ENCODE measurements around the gene FOXO6.

FOXO6 gene

DNA sequence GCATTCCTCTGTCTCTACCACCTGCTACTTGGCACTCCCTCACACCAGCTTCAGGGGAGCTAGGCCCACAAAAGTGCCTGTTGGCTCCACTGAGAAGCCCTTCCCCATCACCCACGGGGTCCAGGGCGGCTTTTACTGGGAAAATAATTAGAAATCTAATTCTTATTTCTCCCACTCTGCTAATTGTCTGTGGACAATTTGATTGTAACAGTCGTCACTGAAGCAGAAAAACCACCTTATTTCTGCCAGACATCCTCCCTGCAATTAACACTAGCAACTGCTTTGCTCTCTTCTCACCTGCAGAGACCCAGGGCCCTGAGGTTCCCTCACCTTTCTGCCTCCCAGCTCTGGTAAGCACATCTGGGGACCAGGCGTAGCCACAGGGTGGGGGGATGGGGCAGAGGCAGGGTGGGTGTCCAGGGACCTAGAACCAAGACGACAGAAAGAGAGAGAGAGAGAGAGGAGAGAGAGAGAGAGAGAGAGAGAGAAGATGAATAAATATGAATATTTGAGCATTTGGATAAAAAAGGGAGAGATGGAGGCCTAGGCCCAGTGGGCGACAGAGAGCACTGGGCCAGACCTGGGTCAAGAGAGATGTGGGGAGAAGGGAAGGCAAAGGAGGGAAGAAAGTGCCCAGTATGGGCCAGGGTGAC lies 32.6 kb downstream of the FOXO6 start:
- no peak overlapping the region for H3K4me3 ChIP-seq (ENCODE audit: low read depth, low read length)
- TF ChIP-seq POLR2A (IDR thresholded peaks at IDR 0.05; ENCODE audit: extremely low read depth, insufficient read length) (no peak), MYC (IDR thresholded peaks at IDR 0.05; ENCODE audit: low read depth, low read length) (no peak)
- TF ChIP-seq, protein P1, sequence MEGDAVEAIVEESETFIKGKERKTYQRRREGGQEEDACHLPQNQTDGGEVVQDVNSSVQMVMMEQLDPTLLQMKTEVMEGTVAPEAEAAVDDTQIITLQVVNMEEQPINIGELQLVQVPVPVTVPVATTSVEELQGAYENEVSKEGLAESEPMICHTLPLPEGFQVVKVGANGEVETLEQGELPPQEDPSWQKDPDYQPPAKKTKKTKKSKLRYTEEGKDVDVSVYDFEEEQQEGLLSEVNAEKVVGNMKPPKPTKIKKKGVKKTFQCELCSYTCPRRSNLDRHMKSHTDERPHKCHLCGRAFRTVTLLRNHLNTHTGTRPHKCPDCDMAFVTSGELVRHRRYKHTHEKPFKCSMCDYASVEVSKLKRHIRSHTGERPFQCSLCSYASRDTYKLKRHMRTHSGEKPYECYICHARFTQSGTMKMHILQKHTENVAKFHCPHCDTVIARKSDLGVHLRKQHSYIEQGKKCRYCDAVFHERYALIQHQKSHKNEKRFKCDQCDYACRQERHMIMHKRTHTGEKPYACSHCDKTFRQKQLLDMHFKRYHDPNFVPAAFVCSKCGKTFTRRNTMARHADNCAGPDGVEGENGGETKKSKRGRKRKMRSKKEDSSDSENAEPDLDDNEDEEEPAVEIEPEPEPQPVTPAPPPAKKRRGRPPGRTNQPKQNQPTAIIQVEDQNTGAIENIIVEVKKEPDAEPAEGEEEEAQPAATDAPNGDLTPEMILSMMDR (IDR thresholded peaks at IDR 0.05; ENCODE audit: low read depth, low read length): no peak
- TF ChIP-seq, protein P2, sequence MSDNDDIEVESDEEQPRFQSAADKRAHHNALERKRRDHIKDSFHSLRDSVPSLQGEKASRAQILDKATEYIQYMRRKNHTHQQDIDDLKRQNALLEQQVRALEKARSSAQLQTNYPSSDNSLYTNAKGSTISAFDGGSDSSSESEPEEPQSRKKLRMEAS (IDR thresholded peaks at IDR 0.05; ENCODE audit: low read depth, low read length): no peak
- DNase-seq (ENCODE audit: low read depth): no peak

DNA sequence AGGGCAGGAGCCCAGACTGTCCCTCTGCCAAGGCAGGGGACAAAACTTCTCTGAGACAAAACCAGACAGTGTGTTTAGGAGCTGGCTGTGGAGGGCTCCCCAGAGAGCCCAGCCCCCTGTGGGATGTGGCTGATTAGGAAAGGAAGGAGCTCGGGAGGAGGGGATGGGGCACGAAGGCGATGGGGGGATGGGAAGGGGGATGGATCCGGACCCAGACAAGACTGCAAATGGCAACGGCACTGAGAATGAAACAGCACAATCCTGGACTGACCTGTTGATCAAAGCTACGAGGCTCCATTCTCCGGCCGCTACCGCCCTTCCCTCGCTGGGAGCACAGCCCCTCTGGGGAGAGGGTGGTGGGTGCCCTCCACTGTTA lies 33.1 kb downstream of the FOXO6 start:
- TF ChIP-seq MYC (IDR thresholded peaks at IDR 0.05; ENCODE audit: low read depth, low read length) (no peak), POLR2A (IDR thresholded peaks at IDR 0.05; ENCODE audit: extremely low read depth, insufficient read length) (no peak)
- TF ChIP-seq, protein P2 (IDR thresholded peaks at IDR 0.05; ENCODE audit: low read depth, low read length): no peak
- TF ChIP-seq, protein P1 (IDR thresholded peaks at IDR 0.05; ENCODE audit: low read depth, low read length): no peak
- no peak for DNase-seq (ENCODE audit: low read depth)
- no peak overlapping the region for H3K4me3 ChIP-seq (ENCODE audit: low read depth, low read length)

DNA sequence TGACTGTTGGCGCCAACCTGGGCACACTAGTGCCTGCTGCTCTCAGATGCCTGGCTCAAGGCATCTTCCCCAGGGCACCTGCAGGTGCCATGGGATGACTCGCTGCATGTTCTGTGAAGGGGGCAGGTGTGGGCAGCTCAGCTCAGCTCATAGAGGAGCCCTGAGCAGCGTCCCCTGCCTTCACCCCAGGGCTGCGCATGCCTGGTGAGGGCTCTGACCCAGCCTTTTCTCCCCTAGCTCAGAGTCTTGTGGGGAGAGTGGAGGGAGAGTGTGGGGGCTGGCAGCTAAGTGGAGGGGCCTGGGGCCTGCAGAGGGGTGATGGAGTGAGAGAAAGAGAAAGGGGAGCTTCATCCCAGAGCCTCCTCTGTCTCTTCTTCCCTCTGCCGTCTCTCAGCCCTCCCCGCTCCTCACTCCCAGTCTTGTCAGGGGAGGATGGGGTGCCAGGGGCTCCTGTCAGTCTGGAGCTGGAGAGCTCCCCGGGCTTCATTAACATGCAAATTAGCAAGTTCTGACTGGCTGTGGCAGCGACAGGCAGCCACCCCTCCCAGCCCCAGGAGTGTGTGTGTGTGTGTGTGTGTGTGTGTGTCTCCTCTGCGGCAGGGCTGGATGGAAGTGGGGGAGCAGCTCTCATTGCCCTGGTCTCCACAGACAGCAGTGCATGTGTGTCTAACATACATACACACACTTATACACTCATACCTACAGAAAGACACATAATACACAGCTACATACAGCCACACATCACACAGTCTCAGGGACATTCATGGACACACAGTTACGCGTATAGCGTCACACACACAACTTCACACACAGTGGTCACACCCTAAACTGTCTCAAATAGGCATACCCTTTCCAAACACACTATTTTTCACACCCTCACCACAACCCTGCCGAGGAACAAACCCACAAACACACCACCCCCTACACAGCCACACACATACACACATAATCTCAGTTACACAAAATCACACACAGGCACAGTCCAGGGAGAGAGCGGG lies 34.0 kb downstream of the FOXO6 start:
- TF ChIP-seq, protein P2 (IDR thresholded peaks at IDR 0.05; ENCODE audit: low read depth, low read length): no peak
- TF ChIP-seq, protein P1 (IDR thresholded peaks at IDR 0.05; ENCODE audit: low read depth, low read length): no peak
- no peak for TF ChIP-seq POLR2A (IDR thresholded peaks at IDR 0.05; ENCODE audit: extremely low read depth, insufficient read length)
- peak; percentile 26 for DNase-seq (ENCODE audit: low read depth)
- H3K4me3 ChIP-seq (ENCODE audit: low read depth, low read length): no peak overlapping the region

DNA sequence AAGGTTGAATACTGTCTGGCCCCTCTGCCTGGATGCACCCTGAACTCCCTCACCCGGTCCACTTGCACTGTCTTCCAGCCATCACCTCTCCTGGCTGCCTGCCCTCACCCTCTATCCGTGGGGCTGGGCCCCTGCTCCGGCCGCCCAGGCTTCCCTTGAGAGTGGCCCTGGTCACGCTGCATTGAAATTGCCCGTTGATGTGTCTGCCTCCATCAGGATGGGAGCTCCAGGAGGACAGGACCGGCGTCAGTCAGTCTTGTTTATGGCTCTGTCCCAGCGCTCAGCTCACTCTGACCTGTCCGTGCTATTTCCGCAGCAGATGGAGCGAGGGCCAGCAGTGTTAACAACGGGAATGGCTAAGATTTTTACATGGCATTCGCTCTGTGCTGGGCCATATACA lies 34.9 kb downstream of the FOXO6 start:
- DNase-seq (ENCODE audit: low read depth): no peak
- no peak overlapping the region for H3K4me3 ChIP-seq (ENCODE audit: low read depth, low read length)
- TF ChIP-seq, protein P1 (IDR thresholded peaks at IDR 0.05; ENCODE audit: low read depth, low read length): no peak

GRCh38 chr1:41397020-41397419 lies 35.8 kb downstream of the FOXO6 start:
- H3K4me3 ChIP-seq (ENCODE audit: low read depth, low read length): no peak overlapping the region
- no peak for DNase-seq (ENCODE audit: low read depth)
- TF ChIP-seq MYC (IDR thresholded peaks at IDR 0.05; ENCODE audit: low read depth, low read length) (no peak), POLR2A (IDR thresholded peaks at IDR 0.05; ENCODE audit: extremely low read depth, insufficient read length) (no peak)
- TF ChIP-seq, protein P1 (IDR thresholded peaks at IDR 0.05; ENCODE audit: low read depth, low read length): no peak
- TF ChIP-seq, protein P2 (IDR thresholded peaks at IDR 0.05; ENCODE audit: low read depth, low read length): no peak

Data from NB4 (cell line).